MM.1S (cell line): Measurements from ENCODE around the gene ZP1.
"Not testable (repeated sequence)": the region's sequence is repeated elsewhere in the genome, so short reads cannot be mapped to it uniquely, and the experiment has no call there.

ENCODE experiments used
- DNase-seq: peaks from one replicate; pipeline ENCODE4 v3.0.0-alpha.2; 2015
- H2AFZ ChIP-seq: fragments of 300-600 bp; sonication (generic); 2 replicates; pipeline ENCODE4 v1.6.0; 2016; ENCODE audit warnings: antibody characterized with exemption, low read length
- H3F3A ChIP-seq: fragments of 300-600 bp; sonication (generic); 2 replicates; pipeline ENCODE4 v1.6.1; 2016; ENCODE audit warnings: mild to moderate bottlenecking, antibody characterized with exemption, low read length, moderate library complexity, mixed read lengths; ENCODE audit not compliant: insufficient read depth
- H3K27ac ChIP-seq: fragments of 300-600 bp; sonication (generic); 2 replicates; pipeline ENCODE4 v1.5.1; 2016; ENCODE audit warnings: mild to moderate bottlenecking, low read length
- H3K27me3 ChIP-seq: fragments of 300-600 bp; sonication (generic); replicated peaks from 2 replicates; pipeline ENCODE4 v1.6.0; 2016; ENCODE audit warnings: low read length; ENCODE audit not compliant: insufficient read depth
- H3K36me3 ChIP-seq: fragments of 300-600 bp; sonication (generic); replicated peaks from 2 replicates; pipeline ENCODE4 v1.6.1; 2016; ENCODE audit warnings: mild to moderate bottlenecking, low read length, mixed read lengths; ENCODE audit not compliant: insufficient read depth
- H3K4me1 ChIP-seq: fragments of 300-600 bp; sonication (generic); 2 replicates; pipeline ENCODE4 v1.6.1; 2016; ENCODE audit warnings: low read length, mixed read lengths
- H3K4me2 ChIP-seq: fragments of 300-600 bp; sonication (generic); 2 replicates; pipeline ENCODE4 v1.6.0; 2016; ENCODE audit warnings: low read depth, low read length
- H3K4me3 ChIP-seq: fragments of 300-600 bp; sonication (generic); 2 replicates; pipeline ENCODE4 v1.5.1; 2016; ENCODE audit warnings: low read length, mixed read lengths
- H3K79me2 ChIP-seq: fragments of 300-600 bp; sonication (generic); 2 replicates; pipeline ENCODE4 v1.6.1; 2016; ENCODE audit warnings: mixed run types, low read length, mixed read lengths
- H3K9ac ChIP-seq: fragments of 300-600 bp; sonication (generic); 2 replicates; pipeline ENCODE4 v1.6.1; 2016; ENCODE audit warnings: low read length, mixed read lengths
- H3K9me2 ChIP-seq: fragments of 300-600 bp; sonication (generic); replicated peaks from 2 replicates; pipeline ENCODE4 v1.6.1; 2016; ENCODE audit warnings: mild to moderate bottlenecking, low read length, mixed read lengths; ENCODE audit not compliant: insufficient read depth
- H3K9me3 ChIP-seq: fragments of 300-600 bp; sonication (generic); replicated peaks from 2 replicates; pipeline ENCODE4 v1.6.1; 2016; ENCODE audit warnings: mild to moderate bottlenecking, low read length, mixed read lengths; ENCODE audit not compliant: insufficient read depth
- H4K20me1 ChIP-seq: fragments of 300-600 bp; sonication (generic); 2 replicates; pipeline ENCODE4 v1.6.1; 2016; ENCODE audit warnings: mild to moderate bottlenecking, low read length, moderate library complexity, mixed read lengths; ENCODE audit not compliant: insufficient read depth
- CTCF ChIP-seq: fragments of 300-600 bp; sonication (generic); IDR thresholded peaks from 2 replicates; pipeline ENCODE4 v1.5.1; 2016; ENCODE audit warnings: antibody characterized with exemption, low read length, mixed read lengths
- EZH2 ChIP-seq: fragments of 300-600 bp; sonication (generic); optimal IDR thresholded peaks from 2 replicates; pipeline ENCODE3; 2017; ENCODE audit warnings: low read depth, mild to moderate bottlenecking, antibody characterized with exemption, low read length, mixed read lengths
- EZH2phosphoT487 ChIP-seq: fragments of 300-600 bp; sonication (generic); IDR thresholded peaks from 2 replicates; pipeline ENCODE4 v1.6.1; 2018; ENCODE audit warnings: antibody characterized with exemption, low read length

ZP1 gene

DNA sequence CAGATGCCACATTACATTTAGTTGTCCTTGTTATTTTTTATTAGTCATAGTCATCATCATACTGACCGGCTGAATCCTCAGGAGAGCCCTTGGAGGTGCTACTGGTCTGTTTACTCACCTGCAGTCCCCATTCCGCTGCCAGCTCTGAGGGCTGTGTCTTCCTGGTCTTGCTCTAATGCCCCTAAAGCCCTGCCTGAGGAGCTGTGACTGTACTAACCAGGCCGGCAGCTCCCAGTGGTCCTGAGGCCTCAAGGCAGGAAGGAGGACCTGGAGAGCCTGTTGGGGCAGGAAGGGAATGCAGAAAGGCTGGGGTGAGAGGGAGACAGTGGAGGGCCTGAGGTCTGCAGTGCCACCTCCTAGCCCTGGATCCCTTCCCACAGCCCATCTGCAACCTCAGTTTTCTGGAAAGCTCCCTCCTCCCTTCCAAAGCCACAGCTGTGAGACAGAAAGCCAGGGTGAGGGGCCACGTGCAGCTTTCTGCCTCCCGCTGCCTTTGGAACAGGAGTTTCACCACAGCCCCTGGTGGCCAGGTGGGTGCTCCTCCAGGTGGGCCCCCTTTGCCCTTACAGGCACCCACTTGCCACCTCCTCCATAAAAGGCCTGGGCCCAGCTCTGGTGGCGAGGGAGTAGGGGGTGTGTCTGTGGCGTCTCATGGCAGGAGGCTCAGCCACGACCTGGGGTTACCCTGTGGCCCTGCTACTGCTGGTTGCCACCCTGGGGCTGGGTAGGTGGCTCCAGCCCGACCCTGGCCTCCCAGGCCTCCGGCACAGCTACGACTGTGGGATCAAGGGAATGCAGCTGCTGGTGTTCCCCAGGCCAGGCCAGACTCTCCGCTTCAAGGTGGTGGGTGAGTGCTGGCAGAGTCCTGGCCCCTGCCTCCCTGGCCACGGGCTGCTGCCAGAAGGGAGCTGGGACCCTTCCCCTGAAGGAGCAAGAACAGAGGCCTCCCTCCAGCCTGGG is at the start of gene ZP1:
ZP1 (plus strand) TSS at position 632 of the 960 bp plus-strand sequence; CDS start at position 652, 20 bp downstream.
- H4K20me1 ChIP-seq = no peaks in the 10 kb centered on the region
- H3K4me2 ChIP-seq = no peak within 1 kb of the TSS
- H3K9ac ChIP-seq = no peak within 1 kb of the TSS
- no peak for DNase-seq
- TF ChIP-seq EZH2phosphoT487 (no peak), EZH2 (no peak), CTCF (no peak)
- H3K79me2 ChIP-seq = no peaks in the 10 kb centered on the region
- no peak within 1 kb of the TSS for H3K4me3 ChIP-seq
- peaks cover 20% of the 10 kb centered on the region for H3F3A ChIP-seq
- H3K9me3 ChIP-seq = no peaks in the 10 kb centered on the region
- no peaks in the 10 kb centered on the region for H3K36me3 ChIP-seq
- no peaks in the 10 kb centered on the region for H3K27me3 ChIP-seq
- no peaks in the 10 kb centered on the region for H3K9me2 ChIP-seq
- peaks cover 56% of the 10 kb centered on the region for H3K4me1 ChIP-seq
- no peak within 1 kb of the TSS for H2AFZ ChIP-seq
- H3K27ac ChIP-seq = no peak within 1 kb of the TSS

- Histone ChIP-seq H4K20me1 (no peaks in the 10 kb centered on the region), H3K27me3 (no peaks in the 10 kb centered on the region), H3K4me1 (no peaks in the 10 kb centered on the region), H3K79me2 (no peaks in the 10 kb centered on the region), H3K36me3 (no peaks in the 10 kb centered on the region), H3F3A (no peaks in the 10 kb centered on the region), H2AFZ (no peak overlapping the region), H3K4me3 (no peak overlapping the region), H3K4me2 (no peak overlapping the region), H3K9ac (no peak overlapping the region), H3K27ac (no peak overlapping the region), H3K9me3 (no peaks in the 10 kb centered on the region), H3K9me2 (no peaks in the 10 kb centered on the region)
- no peak for TF ChIP-seq CTCF
- TF ChIP-seq EZH2 = no peak
- TF ChIP-seq EZH2phosphoT487 = no peak
- DNase-seq = no peak
Observed at GRCh38 chr11:60818057-60818456, 49.3 kb upstream of the ZP1 start.

DNA sequence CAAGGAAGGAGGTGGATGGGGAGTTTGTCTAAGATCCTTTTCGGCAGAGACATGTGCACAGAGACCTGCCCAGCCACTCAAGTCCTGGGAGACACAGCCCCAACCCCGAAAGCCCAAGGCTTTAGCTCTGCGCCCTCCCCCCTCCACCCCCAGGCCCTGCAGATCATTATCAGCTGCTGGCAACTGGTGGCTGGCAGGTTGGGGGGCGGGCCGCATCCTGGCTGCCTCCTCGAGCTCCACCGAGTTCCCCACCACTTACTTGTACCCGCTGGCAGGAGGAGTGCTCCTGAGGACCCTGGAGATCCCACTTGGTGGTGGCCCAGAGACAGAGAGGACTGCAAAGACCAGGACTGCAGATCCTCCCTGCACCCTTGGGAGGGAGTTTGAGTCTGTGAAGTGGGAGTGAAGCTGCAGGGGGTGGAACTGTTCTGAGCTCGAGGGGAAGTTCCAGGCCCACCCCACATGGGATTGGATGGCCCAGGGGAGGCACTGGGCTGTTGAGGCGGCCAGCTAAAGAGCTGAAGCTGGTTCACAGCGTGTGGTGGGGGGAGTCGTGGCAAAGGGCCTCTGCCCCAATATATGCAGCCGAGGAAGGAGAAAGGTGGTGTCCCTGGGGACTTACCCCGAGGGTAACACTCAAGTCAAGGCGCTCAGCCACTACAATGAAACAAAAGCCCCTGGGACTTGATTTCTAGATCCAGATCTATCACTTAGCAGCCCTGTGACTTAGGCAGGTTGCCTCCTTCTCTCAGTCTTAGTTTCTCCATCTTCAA is 45.3 kb upstream of the ZP1 start:
- Histone ChIP-seq H4K20me1 (no peaks in the 10 kb centered on the region), H3K27ac (no peak overlapping the region), H3K27me3 (no peaks in the 10 kb centered on the region), H3F3A (no peaks in the 10 kb centered on the region), H3K36me3 (no peaks in the 10 kb centered on the region), H3K4me2 (no peak overlapping the region), H3K9me3 (no peaks in the 10 kb centered on the region), H2AFZ (no peak overlapping the region), H3K9ac (no peak overlapping the region), H3K79me2 (no peaks in the 10 kb centered on the region), H3K4me3 (no peak overlapping the region), H3K9me2 (no peaks in the 10 kb centered on the region), H3K4me1 (no peaks in the 10 kb centered on the region)
- no peak for DNase-seq
- no peak for TF ChIP-seq EZH2
- TF ChIP-seq CTCF = no peak

DNA sequence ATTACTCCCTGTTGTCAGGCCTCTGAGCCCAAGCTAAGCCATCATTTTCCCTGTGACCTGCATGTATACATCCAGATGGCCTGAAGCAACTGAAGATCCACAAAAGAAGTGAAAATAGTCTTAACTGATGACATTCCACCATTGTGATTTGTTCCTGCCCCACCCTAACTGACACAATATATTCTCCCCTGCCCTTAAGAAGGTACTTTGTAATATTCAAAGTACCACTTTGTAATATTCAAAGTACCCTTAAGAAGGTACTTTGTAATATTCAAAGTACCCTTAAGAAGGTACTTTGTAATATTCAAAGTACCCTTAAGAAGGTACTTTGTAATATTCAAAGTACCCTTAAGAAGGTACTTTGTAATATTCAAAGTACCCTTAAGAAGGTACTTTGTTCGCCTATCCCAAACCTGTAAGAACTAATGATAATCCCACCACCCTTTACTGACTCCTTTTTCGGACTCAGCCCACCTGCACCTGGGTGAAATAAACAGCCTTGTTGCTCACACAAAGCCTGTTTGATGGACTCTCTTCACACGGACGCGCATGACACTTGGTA is 43.5 kb upstream of the ZP1 start:
- H3K27me3 ChIP-seq, H3K9me2 ChIP-seq, DNase-seq, H3K79me2 ChIP-seq, H3K9ac ChIP-seq, H3K4me3 ChIP-seq, H2AFZ ChIP-seq, H3K4me2 ChIP-seq, H4K20me1 ChIP-seq, H3K4me1 ChIP-seq, H3F3A ChIP-seq, H3K9me3 ChIP-seq, H3K27ac ChIP-seq, H3K36me3 ChIP-seq: not testable (repeated sequence)
